Activated T-cell treated with anti-CD3 and anti-CD28 coated beads for 24 hours (primary cell): Measurements from ENCODE around the gene CARMIL3.

Experiments used
- DNase-seq: peaks from one replicate; pipeline ENCODE4 v3.0.0-alpha.2; 2020; ENCODE audit warnings: low read depth

The CARMIL3 gene

GRCh38 chr14:24076302-24076601, 24.4 kb downstream of the CARMIL3 start:
- no peak for DNase-seq

DNA sequence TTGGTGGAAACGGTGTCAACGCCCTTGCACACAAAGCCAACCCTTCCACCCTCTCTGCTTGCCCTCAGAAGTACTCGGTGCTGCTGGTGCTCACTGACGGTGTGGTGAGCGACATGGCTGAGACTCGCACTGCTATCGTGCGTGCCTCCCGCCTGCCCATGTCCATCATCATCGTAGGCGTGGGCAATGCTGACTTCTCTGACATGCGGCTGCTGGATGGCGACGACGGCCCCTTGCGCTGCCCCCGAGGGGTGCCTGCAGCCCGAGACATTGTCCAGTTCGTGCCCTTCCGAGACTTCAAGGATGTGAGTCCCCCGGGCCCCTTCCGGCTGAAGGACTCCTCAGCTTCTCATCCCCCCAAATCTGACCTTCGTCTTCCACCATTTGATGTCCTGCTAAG, 25.3 kb downstream of the CARMIL3 start:
- DNase-seq, result no peak

DNA sequence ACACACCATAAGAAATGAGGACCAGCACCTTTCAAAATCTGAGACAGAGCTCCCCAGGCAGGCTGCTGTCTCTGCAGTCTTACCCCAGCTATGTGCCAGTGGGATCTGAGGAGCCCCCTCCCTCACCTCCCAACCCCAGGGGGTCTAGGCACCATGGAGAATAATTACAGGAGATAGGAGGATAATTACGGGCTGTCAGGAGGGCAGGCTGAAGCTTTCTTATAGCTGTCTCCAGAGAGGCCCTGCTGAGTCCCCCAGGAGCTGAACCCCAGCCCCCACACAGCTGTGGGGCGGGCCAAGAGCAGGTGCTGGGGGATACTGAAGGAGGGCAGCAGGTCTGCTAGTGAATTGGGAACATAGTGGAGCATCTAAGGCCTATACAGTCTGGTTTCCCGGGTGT, 26.3 kb downstream of the CARMIL3 start:
- no peak for DNase-seq

- DNase-seq, result no peak
Observed at GRCh38 chr14:24079491-24080141, 27.8 kb downstream of the CARMIL3 start.

DNA sequence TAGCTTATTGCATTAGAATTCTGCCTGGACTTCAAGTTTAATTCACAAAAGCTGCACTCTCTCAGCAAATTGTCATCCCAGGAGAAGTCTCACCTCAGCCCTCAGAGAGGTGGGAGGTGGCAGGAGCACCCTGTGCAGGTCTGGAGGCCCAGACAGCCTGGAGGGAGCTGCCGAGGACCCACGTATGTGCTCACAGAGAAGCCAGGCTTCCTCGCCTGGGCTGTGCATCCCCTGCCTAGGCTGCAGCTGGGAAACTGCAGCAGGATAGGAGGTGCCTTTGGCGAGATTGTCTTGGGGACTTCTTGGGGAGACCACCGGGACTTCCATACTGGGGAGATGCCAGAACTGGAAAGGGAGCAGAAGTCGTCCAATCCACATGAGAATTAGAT, 28.3 kb downstream of the CARMIL3 start:
- DNase-seq, result no peak

- DNase-seq, result peak; percentile 65
Observed at GRCh38 chr14:24080888-24081738, 29.3 kb downstream of the CARMIL3 start.

DNA sequence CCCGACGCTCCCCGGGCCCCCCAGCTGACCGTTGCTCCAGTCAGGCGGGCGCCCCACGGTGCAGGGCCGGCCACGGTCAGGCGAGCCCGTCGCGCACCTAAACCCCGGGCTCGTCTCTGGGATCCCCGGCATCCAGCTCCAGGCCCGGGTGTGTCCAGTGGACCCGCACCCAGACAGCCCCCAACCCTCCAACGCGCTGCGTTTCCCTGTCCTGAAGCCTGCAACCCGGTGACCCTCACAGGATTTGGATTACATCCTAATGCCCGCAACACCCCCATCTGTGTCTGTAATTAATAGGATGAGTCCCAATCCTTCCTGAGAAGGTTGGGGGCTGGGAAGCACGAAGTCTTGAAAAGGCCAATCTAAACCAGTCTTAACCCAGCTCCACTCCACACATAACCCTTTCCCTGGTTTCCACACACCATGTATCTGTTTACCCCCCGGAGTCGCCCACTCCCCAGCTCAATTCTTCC, 30.0 kb downstream of the CARMIL3 start:
- DNase-seq, result no peak

- DNase-seq, result no peak
Observed at GRCh38 chr14:24082411-24083080, 30.7 kb downstream of the CARMIL3 start.

GRCh38 chr14:24083462-24083861, 31.7 kb downstream of the CARMIL3 start:
- no peak for DNase-seq

DNA sequence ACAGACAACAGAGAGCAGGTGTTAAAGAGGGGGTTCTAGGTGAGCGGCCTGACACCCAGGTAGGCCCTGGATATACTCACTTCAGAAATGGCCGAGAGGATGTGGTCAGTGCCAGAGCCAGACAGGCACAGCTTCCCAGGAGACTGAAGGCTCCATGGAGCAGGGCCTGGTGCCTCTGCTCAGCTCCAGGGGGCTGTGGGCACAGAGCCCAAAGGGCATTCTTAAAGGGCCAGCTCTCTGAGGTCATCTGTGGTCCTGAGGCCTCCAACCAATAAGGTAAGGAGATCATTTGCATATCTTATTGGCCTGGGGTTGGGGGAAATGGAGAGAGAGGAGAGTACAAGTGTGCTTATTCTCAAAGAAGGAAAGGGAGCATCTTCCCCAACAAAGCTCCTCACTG, 32.6 kb downstream of the CARMIL3 start:
- DNase-seq, result no peak

- DNase-seq, result no peak
Observed at GRCh38 chr14:24085215-24085614, 33.4 kb downstream of the CARMIL3 start.

GRCh38 chr14:24086193-24086955, 34.6 kb downstream of the CARMIL3 start:
- DNase-seq, result no peak

- no peak for DNase-seq
Observed at GRCh38 chr14:24087004-24087403, 35.2 kb downstream of the CARMIL3 start.

GRCh38 chr14:24088095-24088494, 36.3 kb downstream of the CARMIL3 start:
- DNase-seq, result no peak

- DNase-seq, result no peak
Observed at GRCh38 chr14:24089890-24090289, 38.1 kb downstream of the CARMIL3 start.

DNA sequence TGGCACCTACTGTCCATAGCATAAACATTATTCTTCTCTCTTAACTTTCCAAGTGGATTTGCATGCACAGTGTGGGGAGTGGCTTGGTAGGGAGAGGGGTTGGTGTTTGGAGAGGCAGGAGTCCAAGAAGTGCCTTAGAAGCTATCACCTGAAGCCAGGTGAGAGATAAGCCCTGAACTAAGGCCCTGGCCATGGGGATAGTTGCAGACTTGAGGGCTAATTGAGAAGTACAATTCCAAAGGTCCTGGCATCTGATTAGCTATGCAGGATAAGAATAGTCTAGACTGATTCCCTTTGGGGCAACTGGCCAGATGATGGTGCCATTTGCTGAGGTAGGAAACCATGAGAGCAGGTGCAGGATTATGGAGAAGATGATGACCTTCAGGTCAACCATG, 40.3 kb downstream of the CARMIL3 start:
- no peak for DNase-seq

DNA sequence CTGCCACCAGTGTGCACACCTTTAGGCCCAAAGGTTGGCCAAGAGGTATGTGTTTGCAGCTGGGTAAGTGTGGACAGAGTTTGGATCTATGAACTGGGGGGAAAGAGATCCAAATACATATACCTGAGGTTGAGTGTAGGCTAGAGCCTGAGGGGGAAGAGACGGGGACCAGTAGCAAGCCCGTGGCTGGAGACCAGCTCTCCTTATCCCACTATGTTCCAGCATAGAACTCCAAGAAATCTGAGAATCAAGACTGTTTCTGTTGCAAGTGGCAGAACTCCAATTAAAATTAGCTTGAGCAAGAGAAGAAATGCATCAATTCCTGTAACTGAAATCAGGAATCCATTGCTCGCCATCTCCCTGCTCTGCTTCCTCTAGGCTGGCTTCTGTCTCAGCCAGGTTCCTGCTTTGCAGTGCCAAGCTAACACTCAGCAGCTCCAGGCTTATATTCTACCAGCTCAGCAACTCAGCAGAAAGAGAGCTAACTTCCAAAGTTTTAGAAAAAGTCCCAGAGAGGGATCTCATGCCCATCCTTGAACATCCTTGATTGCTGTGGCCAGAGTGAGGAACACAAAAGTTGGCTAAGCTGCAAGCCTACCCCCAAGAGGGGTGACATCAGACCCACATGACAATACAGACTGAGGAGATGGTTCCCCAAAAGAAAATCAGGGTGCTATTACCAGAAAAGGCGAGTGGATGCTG, 40.8 kb downstream of the CARMIL3 start:
- DNase-seq, result no peak

DNA sequence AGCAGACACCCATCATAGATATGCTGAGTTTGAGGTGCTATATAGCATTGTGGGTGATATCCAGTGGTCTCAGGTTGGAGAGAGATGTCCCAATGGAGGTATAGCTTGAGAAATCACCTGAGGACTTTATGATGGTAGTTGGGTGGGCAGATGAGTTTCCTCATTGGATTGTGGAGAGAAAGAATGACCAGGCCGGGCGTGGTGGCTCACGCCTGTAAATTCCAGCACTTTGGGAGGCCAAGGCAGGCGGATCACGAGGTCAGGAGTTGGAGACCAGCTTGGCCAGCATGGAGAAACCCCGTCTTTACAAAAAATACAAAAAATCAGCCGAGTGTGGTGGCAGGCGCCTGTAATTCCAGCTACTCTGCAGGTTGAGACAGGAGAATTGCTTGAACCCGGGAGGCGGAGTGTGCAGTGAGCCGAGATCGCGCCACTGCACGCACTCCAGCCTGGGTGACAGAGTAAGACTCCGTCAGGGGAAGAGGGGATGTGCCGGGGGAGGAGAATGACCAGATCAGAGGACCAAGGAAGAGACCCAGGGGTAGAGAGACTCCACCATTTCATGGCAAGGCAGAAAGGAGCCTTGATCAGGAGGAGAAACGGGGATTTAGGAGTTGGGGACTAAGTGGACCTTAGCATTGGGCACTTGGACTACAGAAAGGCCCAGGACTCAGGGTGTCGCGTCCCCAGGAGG, 41.5 kb downstream of the CARMIL3 start:
- DNase-seq, result no peak

DNA sequence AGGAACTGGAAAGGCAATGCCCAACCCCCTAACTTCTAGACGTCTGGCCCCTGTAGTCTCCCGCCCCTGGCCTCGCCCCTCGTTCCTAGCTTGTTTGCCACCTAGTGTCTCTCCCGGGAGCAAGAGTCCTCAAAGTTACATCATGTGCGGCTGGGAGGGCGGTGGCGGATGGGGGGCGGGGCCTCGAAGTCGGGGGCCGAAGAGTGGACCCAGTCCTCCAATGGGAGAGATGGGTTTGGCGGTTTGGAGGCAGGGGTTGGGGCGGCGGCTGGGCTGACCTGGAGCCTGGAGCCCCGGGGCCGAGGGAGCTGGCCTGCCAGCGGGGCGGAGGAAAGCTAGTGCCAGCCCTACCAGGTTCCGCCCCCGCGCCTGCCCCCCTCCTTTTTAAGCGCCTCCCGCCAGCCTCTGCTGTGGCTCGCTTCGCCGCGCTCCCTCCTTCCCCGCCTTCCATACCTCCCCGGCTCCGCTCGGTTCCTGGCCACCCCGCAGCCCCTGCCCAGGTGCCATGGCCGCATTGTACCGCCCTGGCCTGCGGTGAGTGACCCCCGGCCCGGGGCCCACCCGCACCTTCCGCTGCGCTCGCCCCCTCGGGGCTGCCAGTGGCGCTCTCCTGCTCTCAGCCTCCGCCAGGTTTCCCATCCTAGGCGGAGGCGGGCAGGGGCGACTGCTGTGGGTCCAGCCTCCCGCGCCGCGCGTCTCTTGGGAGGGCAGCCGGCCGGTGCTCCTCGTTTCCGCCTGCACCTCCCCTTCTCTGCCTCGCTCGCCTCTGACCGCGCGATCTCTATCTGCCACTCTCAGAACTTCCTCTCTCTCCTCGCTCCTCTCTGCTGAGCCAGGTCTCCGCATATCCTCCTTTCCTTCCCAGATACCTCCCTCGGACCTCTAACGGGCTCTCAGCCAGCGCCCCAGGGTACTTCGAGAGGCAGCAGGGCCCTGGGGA, 42.4 kb downstream of the CARMIL3 start, which contains the start of gene PCK2:
Gene PCK2 (plus strand): TSS at position 411 of the 940 bp plus-strand sequence. CDS start 95 bp downstream, at position 506.
- peak; percentile 74 for DNase-seq

DNA sequence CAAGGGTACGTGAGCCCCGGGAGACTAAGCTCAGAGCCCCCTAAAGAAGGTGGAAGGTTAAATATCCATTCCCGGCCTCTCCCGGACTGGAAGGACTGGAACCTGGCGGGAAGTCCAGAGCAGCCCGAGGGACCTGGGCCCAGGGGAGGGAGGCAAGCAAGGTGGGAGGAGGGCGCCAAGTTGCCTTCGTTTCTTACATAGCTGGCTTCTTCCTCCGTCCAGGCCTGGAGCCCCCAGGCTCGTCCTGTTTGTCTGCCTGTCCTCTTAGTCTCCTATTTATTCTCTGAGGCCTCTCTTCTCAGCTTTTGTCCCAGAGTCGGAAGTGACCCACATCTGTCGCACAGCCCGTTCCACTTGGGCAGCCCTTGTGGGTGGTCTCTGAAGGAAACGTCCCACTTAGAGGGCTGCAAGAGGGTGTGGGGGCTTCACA, 43.0 kb downstream of the CARMIL3 start:
- DNase-seq, result no peak
